Mesothelial cell of epicardium (in vitro differentiated cells): ENCODE results near the gene CHD6. TPM values are rescaled to one million over a fixed set of nuclear protein-coding genes. Genes with fewer than 3 reads are reported as not detected.

Experiments used
- DNase-seq, 2 experiments: peaks; one replicate each; pipeline ENCODE4 v3.0.0; 2021; ENCODE audit warnings: low spot score in 2 of 2; ENCODE audit not compliant: unreplicated experiment in 2 of 2
- H3K27ac Mint-ChIP-seq: 2 replicates; pipeline ENCODE4 v1.8.0; 2021; ENCODE audit warnings: mixed read lengths
- H3K27me3 Mint-ChIP-seq: 2 replicates; pipeline ENCODE4 v1.8.0; 2021; ENCODE audit warnings: low read depth, mixed read lengths
- H3K36me3 Mint-ChIP-seq: 2 replicates; pipeline ENCODE4 v1.8.0; 2021; ENCODE audit warnings: mixed read lengths
- H3K4me1 Mint-ChIP-seq: 2 replicates; pipeline ENCODE4 v1.8.0; 2021; ENCODE audit warnings: mixed read lengths
- H3K4me3 Mint-ChIP-seq: 2 replicates; pipeline ENCODE4 v1.8.0; 2021; ENCODE audit warnings: mild to moderate bottlenecking, moderate library complexity, mixed read lengths
- H3K9me3 Mint-ChIP-seq: 2 replicates; pipeline ENCODE4 v1.8.0; 2021; ENCODE audit warnings: mixed read lengths
- CTCF ChIP-seq: fragments of 200-600 bp; sonication (generic); IDR thresholded peaks from one replicate; pipeline ENCODE4 v1.5.0; 2021; ENCODE audit warnings: antibody characterized with exemption; ENCODE audit not compliant: unreplicated experiment
- total RNA-seq: library from RNA; stranded (reverse); gene quantifications from 3 replicates; pipeline ENCODE4 v1.2.1, GENCODE V29; 2021

CHD6 gene
- total RNA-seq, 1 donor from 2014 or later: 107 TPM

- Mint-ChIP-seq H3K27me3 (no peaks in the 10 kb centered on the region), H3K36me3 (peaks cover 24% of the 10 kb centered on the region), H3K4me3 (no peak overlapping the region), H3K27ac (peak overlapping the region; percentile 10), H3K4me1 (peaks cover 21% of the 10 kb centered on the region), H3K9me3 (peaks cover 15% of the 10 kb centered on the region)
- no peak for TF ChIP-seq CTCF
- no peak for DNase-seq
Observed at GRCh38 chr20:41506192-41506915, 111.8 kb downstream of the CHD6 start.

- H3K36me3 Mint-ChIP-seq: peaks cover 23% of the 10 kb centered on the region
Observed at GRCh38 chr20:41505184-41505583, 113.0 kb downstream of the CHD6 start.

GRCh38 chr20:41501376-41501775 is 116.8 kb downstream of the CHD6 start:
- TF ChIP-seq CTCF: no peak
- Mint-ChIP-seq H3K27me3 (no peaks in the 10 kb centered on the region), H3K4me3 (no peak overlapping the region), H3K36me3 (peaks cover 50% of the 10 kb centered on the region), H3K4me1 (peaks cover 11% of the 10 kb centered on the region), H3K9me3 (peaks cover 13% of the 10 kb centered on the region), H3K27ac (no peak overlapping the region)
- no peak for DNase-seq

More at GRCh38 chr20:41505184-41505583, 113.0 kb downstream of the CHD6 start:
- no peak overlapping the region for H3K27ac Mint-ChIP-seq
- peaks cover 15% of the 10 kb centered on the region for H3K9me3 Mint-ChIP-seq
- TF ChIP-seq CTCF: no peak
- no peaks in the 10 kb centered on the region for H3K27me3 Mint-ChIP-seq
- no peak overlapping the region for H3K4me3 Mint-ChIP-seq
- peaks cover 23% of the 10 kb centered on the region for H3K4me1 Mint-ChIP-seq
- no peak for DNase-seq

- Mint-ChIP-seq H3K36me3 (peaks cover 43% of the 10 kb centered on the region), H3K4me1 (peaks cover 5% of the 10 kb centered on the region), H3K27ac (peak overlapping the region; percentile 4), H3K4me3 (no peak overlapping the region), H3K9me3 (peaks cover 4% of the 10 kb centered on the region), H3K27me3 (no peaks in the 10 kb centered on the region)
- TF ChIP-seq CTCF: no peak
- DNase-seq: no peak
Observed at GRCh38 chr20:41499961-41500725, 118.0 kb downstream of the CHD6 start.

GRCh38 chr20:41499064-41499463 is 119.1 kb downstream of the CHD6 start:
- no peak for DNase-seq
- H3K4me3 Mint-ChIP-seq: no peak overlapping the region
- H3K36me3 Mint-ChIP-seq: peaks cover 34% of the 10 kb centered on the region
- no peak for TF ChIP-seq CTCF
- no peaks in the 10 kb centered on the region for H3K27me3 Mint-ChIP-seq
- peaks cover 2% of the 10 kb centered on the region for H3K9me3 Mint-ChIP-seq
- no peak overlapping the region for H3K27ac Mint-ChIP-seq
- peaks cover 5% of the 10 kb centered on the region for H3K4me1 Mint-ChIP-seq
